Liver (tissue), 3 donors: ENCODE measurements around the gene MTHFS.

ENCODE experiments used
- ATF3 ChIP-seq: IDR thresholded peaks from 2 replicates; pipeline ENCODE4 v1.6.1; 2016; ENCODE audit warnings: antibody characterized with exemption
- CTCF ChIP-seq: fragments of 150-350 bp; IDR thresholded peaks from 2 replicates; pipeline ENCODE4 v1.5.1; 2017; ENCODE audit warnings: improper control_type of control experiment, low read depth, low read length; ENCODE audit not compliant: missing input control
- EGR1 ChIP-seq, 2 donors: IDR thresholded peaks; 2 replicates each; pipeline ENCODE4 v1.6.1; 2016 to 2018; ENCODE audit warnings: antibody characterized with exemption in 2 of 2, low read depth in 2 of 2
- GABPA ChIP-seq, 2 donors: IDR thresholded peaks in 1 of 2; conservative IDR thresholded peaks in 1 of 2; 2 replicates each; pipeline ENCODE4 v1.6.1; 2016; ENCODE audit warnings: antibody characterized with exemption in 2 of 2, mild to moderate bottlenecking in 1 of 2, moderate library complexity in 1 of 2
- JUND ChIP-seq, 2 donors: IDR thresholded peaks; 2 replicates each; pipeline ENCODE4 v1.6.1; 2016; ENCODE audit warnings: antibody characterized with exemption in 2 of 2
- MAX ChIP-seq: IDR thresholded peaks from 2 replicates; pipeline ENCODE4 v1.6.1; 2016; ENCODE audit warnings: antibody characterized with exemption
- RAD21 ChIP-seq, 2 donors: IDR thresholded peaks; 2 replicates each; pipeline ENCODE4 v1.6.1; 2016; ENCODE audit warnings: antibody characterized with exemption in 2 of 2, mild to moderate bottlenecking in 2 of 2
- RXRA ChIP-seq, 2 donors: IDR thresholded peaks; 2 replicates each; pipeline ENCODE4 v1.6.1; 2017 to 2018; ENCODE audit warnings: antibody characterized with exemption in 2 of 2, mild to moderate bottlenecking in 1 of 2
- SP1 ChIP-seq: IDR thresholded peaks from 2 replicates; pipeline ENCODE4 v1.6.1; 2018; ENCODE audit warnings: antibody characterized with exemption, mild to moderate bottlenecking
- TAF1 ChIP-seq: conservative IDR thresholded peaks from 2 replicates; pipeline ENCODE4 v1.6.1; 2016; ENCODE audit warnings: antibody characterized with exemption, mild to moderate bottlenecking
- YY1 ChIP-seq: IDR thresholded peaks from 2 replicates; pipeline ENCODE4 v1.6.1; 2016; ENCODE audit warnings: antibody characterized with exemption, mild to moderate bottlenecking
- donor health status: healthy.
- donor health status: healthy.

DNA sequence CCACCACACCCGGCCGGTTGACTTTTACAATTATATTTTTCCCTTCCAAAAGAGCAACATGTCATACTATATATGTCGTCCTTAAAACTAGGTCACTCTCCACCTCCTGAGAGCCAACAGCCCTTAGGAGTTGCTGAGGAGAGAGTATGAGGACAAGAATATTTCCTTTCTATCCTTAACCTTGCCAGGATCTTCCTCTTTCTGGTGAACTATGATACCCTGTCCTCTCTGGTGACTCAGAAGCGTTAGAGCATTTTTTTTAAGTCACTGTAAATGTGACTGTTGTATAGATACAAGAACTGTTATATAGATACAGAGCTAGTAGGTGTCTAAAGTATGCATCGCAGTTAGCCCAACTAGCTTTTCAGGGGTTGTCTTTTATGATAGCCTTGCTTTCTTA, 33.7 kb upstream of the MTHFS start:
- TF ChIP-seq CTCF = no peak
- TF ChIP-seq RXRA (IDR thresholded peaks at IDR 0.05) = no peak
- no peak for TF ChIP-seq SP1
- TF ChIP-seq MAX = no peak
- no peak for TF ChIP-seq JUND (IDR thresholded peaks at IDR 0.05)
- TF ChIP-seq TAF1 = no peak
- no peak for TF ChIP-seq RAD21 (IDR thresholded peaks at IDR 0.05)
- TF ChIP-seq ATF3 = no peak
- TF ChIP-seq YY1 = no peak
- TF ChIP-seq GABPA (IDR thresholded peaks at IDR 0.05 in 1 of 2, conservative IDR thresholded peaks at IDR 0.05 in 1 of 2) = no peak
- TF ChIP-seq EGR1 (IDR thresholded peaks at IDR 0.05; ENCODE audit: low read depth in 2 of 2) = no peak
